Measurements from ENCODE around the gene SUSD5.

The SUSD5 gene

DNA sequence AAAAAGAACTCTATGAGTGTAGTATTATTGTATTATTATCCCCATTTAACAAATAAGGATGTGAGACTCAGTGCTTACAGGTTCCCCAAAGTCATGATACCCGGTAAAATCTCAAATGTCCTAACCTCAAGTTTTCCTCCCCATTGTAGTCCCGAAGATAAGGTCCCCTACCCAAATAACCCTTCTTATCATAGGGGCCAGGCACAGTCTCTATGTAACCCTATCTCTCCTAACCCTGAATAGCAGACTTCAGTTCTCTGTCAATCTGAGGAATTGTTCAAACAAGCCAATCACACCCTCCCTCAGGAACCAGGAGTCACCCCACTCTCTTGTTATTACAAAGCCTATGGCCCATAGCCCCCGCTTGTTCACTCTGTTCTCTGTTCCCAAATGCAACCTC is 10.5 kb upstream of the SUSD5 start:
- Histone ChIP-seq H3F3A (ENCODE audit: insufficient read depth, low read length) (no peaks in the 10 kb centered on the region), H2AFZ (ENCODE audit: low read length) (no peak overlapping the region), H3K9me2 (replicated peaks; ENCODE audit: insufficient read depth, low read length) (no peaks in the 10 kb centered on the region), H3K4me2 (ENCODE audit: low read depth, low read length) (no peak overlapping the region), H3K36me3 (replicated peaks; ENCODE audit: insufficient read depth, low read length) (no peaks in the 10 kb centered on the region), H3K9me3 (replicated peaks; ENCODE audit: insufficient read depth, low read length) (no peaks in the 10 kb centered on the region), H3K27ac (ENCODE audit: low read length) (no peak overlapping the region), H3K27me3 (replicated peaks; ENCODE audit: insufficient read depth, low read length) (no peaks in the 10 kb centered on the region), H3K9ac (ENCODE audit: low read length) (no peak overlapping the region), H3K4me1 (ENCODE audit: low read length) (no peaks in the 10 kb centered on the region), H3K79me2 (ENCODE audit: low read length) (no peaks in the 10 kb centered on the region), H4K20me1 (ENCODE audit: insufficient read depth, low read length) (no peaks in the 10 kb centered on the region), H3K4me3 (ENCODE audit: low read length) (no peak overlapping the region)
- no peak for TF ChIP-seq EZH2phosphoT487 (IDR thresholded peaks at IDR 0.05; ENCODE audit: low read length)
- DNase-seq: no peak

DNA sequence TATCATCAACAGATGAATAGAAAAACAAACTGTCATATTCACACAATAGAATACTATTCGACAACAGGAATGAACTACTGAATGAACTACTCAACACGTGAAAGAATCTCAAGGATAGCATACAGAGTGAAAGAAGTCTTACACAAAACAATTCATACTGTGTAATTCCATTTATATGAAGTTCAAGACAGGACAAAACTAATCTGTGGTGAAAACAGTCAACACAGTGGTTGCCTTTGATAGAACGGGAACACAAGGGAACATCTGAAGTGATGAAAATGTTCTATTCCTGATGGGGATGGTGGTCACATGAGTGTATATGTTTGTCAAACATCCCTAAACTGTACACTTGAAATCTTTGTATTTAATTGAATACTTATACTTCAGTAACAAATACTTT is 2.6 kb upstream of the SUSD5 start:
- TF ChIP-seq EZH2phosphoT487 (IDR thresholded peaks at IDR 0.05; ENCODE audit: low read length) (no peak), EZH2 (optimal IDR thresholded peaks at IDR 0.05; ENCODE audit: low read depth, low read length) (no peak)
- TF ChIP-seq, protein P1, sequence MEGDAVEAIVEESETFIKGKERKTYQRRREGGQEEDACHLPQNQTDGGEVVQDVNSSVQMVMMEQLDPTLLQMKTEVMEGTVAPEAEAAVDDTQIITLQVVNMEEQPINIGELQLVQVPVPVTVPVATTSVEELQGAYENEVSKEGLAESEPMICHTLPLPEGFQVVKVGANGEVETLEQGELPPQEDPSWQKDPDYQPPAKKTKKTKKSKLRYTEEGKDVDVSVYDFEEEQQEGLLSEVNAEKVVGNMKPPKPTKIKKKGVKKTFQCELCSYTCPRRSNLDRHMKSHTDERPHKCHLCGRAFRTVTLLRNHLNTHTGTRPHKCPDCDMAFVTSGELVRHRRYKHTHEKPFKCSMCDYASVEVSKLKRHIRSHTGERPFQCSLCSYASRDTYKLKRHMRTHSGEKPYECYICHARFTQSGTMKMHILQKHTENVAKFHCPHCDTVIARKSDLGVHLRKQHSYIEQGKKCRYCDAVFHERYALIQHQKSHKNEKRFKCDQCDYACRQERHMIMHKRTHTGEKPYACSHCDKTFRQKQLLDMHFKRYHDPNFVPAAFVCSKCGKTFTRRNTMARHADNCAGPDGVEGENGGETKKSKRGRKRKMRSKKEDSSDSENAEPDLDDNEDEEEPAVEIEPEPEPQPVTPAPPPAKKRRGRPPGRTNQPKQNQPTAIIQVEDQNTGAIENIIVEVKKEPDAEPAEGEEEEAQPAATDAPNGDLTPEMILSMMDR (IDR thresholded peaks at IDR 0.05; ENCODE audit: low read length): no peak
- DNase-seq: no peak
- Histone ChIP-seq H3K9ac (ENCODE audit: low read length) (no peak overlapping the region), H3K9me2 (replicated peaks; ENCODE audit: insufficient read depth, low read length) (no peaks in the 10 kb centered on the region), H3F3A (ENCODE audit: insufficient read depth, low read length) (no peaks in the 10 kb centered on the region), H3K4me2 (ENCODE audit: low read depth, low read length) (no peak overlapping the region), H3K9me3 (replicated peaks; ENCODE audit: insufficient read depth, low read length) (no peaks in the 10 kb centered on the region), H3K4me1 (ENCODE audit: low read length) (no peaks in the 10 kb centered on the region), H2AFZ (ENCODE audit: low read length) (no peak overlapping the region), H3K79me2 (ENCODE audit: low read length) (no peaks in the 10 kb centered on the region), H3K27ac (ENCODE audit: low read length) (no peak overlapping the region), H3K4me3 (ENCODE audit: low read length) (no peak overlapping the region), H3K27me3 (replicated peaks; ENCODE audit: insufficient read depth, low read length) (peaks cover 13% of the 10 kb centered on the region), H3K36me3 (replicated peaks; ENCODE audit: insufficient read depth, low read length) (no peaks in the 10 kb centered on the region), H4K20me1 (ENCODE audit: insufficient read depth, low read length) (no peaks in the 10 kb centered on the region)

DNA sequence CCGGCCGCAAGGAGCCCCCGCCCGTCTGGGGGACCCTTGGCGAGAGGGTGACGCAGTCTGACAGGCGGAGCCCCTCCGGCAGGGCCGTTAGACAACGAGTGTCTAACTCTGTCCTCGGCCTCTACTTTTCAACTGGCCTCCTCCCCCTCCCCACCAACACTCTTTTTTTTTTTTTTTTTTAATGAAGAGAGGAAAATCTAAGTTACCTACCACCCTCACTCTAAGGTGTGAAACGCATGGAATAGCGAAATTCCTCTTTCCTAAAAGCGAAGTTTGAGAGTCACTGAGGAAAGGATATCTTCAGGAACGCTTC is 521 bp upstream of the SUSD5 start:
- Histone ChIP-seq H2AFZ (ENCODE audit: low read length) (0 out of 2 replicates have a peak overlapping the region, but pooled peaks have one; percentile 39), H3K4me1 (ENCODE audit: low read length) (no peaks in the 10 kb centered on the region), H3K4me3 (ENCODE audit: low read length) (peak overlapping the region; percentile 42; the same call in 1 of the 2 replicates), H3K79me2 (ENCODE audit: low read length) (no peaks in the 10 kb centered on the region), H3K9me3 (replicated peaks; ENCODE audit: insufficient read depth, low read length) (no peaks in the 10 kb centered on the region), H4K20me1 (ENCODE audit: insufficient read depth, low read length) (no peaks in the 10 kb centered on the region), H3K27me3 (replicated peaks; ENCODE audit: insufficient read depth, low read length) (peaks cover 13% of the 10 kb centered on the region), H3K9ac (ENCODE audit: low read length) (no peak overlapping the region), H3K36me3 (replicated peaks; ENCODE audit: insufficient read depth, low read length) (no peaks in the 10 kb centered on the region), H3K9me2 (replicated peaks; ENCODE audit: insufficient read depth, low read length) (no peaks in the 10 kb centered on the region), H3K27ac (ENCODE audit: low read length) (no peak overlapping the region), H3F3A (ENCODE audit: insufficient read depth, low read length) (no peaks in the 10 kb centered on the region), H3K4me2 (ENCODE audit: low read depth, low read length) (peak overlapping the region; percentile 63; the same call in 1 of the 2 replicates)
- DNase-seq: no peak
- TF ChIP-seq EZH2 (optimal IDR thresholded peaks at IDR 0.05; ENCODE audit: low read depth, low read length): no peak
- TF ChIP-seq, protein P1 (IDR thresholded peaks at IDR 0.05; ENCODE audit: low read length): no peak
- TF ChIP-seq EZH2phosphoT487 (IDR thresholded peaks at IDR 0.05; ENCODE audit: low read length): no peak

DNA sequence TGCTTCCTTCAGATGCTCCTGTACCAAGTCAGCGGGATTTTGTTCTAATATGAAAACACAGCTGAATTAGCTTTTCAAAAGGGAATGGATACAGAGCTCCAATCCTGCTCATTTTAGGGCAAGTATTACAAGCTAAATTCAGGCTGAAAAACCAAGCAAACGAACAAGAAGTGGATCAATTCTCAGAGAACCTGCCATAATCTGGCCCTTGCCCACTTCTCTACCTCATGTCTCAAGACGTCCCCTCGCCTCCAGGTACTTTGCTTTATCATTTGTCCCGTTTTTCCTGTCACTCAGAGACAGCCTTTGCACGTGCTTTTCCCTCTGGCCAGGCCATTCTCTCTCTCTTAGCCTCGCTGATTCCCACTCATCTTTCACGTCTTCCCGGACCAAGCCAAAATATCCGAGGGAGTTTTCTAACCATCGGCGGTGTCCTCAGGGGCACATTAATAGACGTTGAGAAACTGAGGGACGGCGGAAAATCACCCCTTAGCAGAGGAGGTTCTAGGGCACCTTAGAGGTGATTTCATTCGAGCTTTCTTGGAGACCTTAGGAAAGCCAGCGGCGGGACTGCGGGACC is 654 bp downstream of the SUSD5 start:
- no peak overlapping the region for H3K27ac ChIP-seq (ENCODE audit: low read length)
- H3K9me3 ChIP-seq (replicated peaks; ENCODE audit: insufficient read depth, low read length): no peaks in the 10 kb centered on the region
- no peak overlapping the region for H2AFZ ChIP-seq (ENCODE audit: low read length)
- no peak overlapping the region for H3K9ac ChIP-seq (ENCODE audit: low read length)
- peak overlapping the region; percentile 42 for H3K4me3 ChIP-seq (ENCODE audit: low read length)
- DNase-seq: no peak
- no peaks in the 10 kb centered on the region for H3K79me2 ChIP-seq (ENCODE audit: low read length)
- H3K4me2 ChIP-seq (ENCODE audit: low read depth, low read length): peak overlapping the region; percentile 63; the same call in 1 of the 2 replicates
- no peaks in the 10 kb centered on the region for H3K4me1 ChIP-seq (ENCODE audit: low read length)
- TF ChIP-seq, protein P1 (IDR thresholded peaks at IDR 0.05; ENCODE audit: low read length): no peak
- TF ChIP-seq EZH2 (optimal IDR thresholded peaks at IDR 0.05; ENCODE audit: low read depth, low read length) (no peak), EZH2phosphoT487 (IDR thresholded peaks at IDR 0.05; ENCODE audit: low read length) (no peak)
- no peaks in the 10 kb centered on the region for H4K20me1 ChIP-seq (ENCODE audit: insufficient read depth, low read length)
- H3F3A ChIP-seq (ENCODE audit: insufficient read depth, low read length): no peaks in the 10 kb centered on the region
- peaks cover 13% of the 10 kb centered on the region for H3K27me3 ChIP-seq (replicated peaks; ENCODE audit: insufficient read depth, low read length)
- no peaks in the 10 kb centered on the region for H3K36me3 ChIP-seq (replicated peaks; ENCODE audit: insufficient read depth, low read length)
- no peaks in the 10 kb centered on the region for H3K9me2 ChIP-seq (replicated peaks; ENCODE audit: insufficient read depth, low read length)

Measured in MM.1S (cell line).